Endothelial cell of umbilical vein (primary cell): ENCODE results near the gene CFAP77. TPM values are rescaled to one million over a fixed set of nuclear protein-coding genes. Genes with fewer than 3 reads are reported as not detected.

Source experiments
- BruUV-seq: library from RNA; stranded (reverse); fragments of 400-500 nt; replicated peaks from 2 replicates; lab custom pipeline; 2021; lab: Mats Ljungman, UMichigan
- CTCF ChIA-PET: fragments of 300-600, 350-600 bp; sonication (Branson Sonifier 250); formaldehyde crosslinking; loops from one replicate; lab custom pipeline; 2021; ENCODE audit warnings: antibody characterized with exemption, inconsistent platforms; lab: Charles Lee
- POLR2A ChIA-PET: fragments of 300-600, 350-600 bp; sonication (Branson Sonifier 250); formaldehyde crosslinking; loops from one replicate; lab custom pipeline; 2021; ENCODE audit warnings: antibody characterized with exemption, inconsistent platforms; lab: Charles Lee
- DNase-seq: peaks from one replicate; pipeline ENCODE4 v3.0.0-alpha.2; 2011; ENCODE audit warnings: low read depth, low spot score
- FAIRE-seq: peaks from 2 replicates; lab custom pipeline; 2011; peaks lifted over from hg19 to GRCh38; lab: Jason Lieb, UNC
- H2AFZ ChIP-seq: 2 replicates; pipeline ENCODE4 v1.6.0; 2012; ENCODE audit warnings: low read depth, low read length, control low read depth, inconsistent platforms
- H3K27ac ChIP-seq: 2 replicates; pipeline ENCODE4 v1.5.1; 2011; ENCODE audit warnings: low read depth, mild to moderate bottlenecking, control low read depth, low read length, moderate library complexity; ENCODE audit not compliant: insufficient read depth
- H3K27me3 ChIP-seq, 2 experiments: 2 replicates each; pipeline versions ENCODE4 v1.6.0 to v1.6.1; 2011; ENCODE audit warnings: low read length in 2 of 2, mixed read lengths in 1 of 2; ENCODE audit not compliant: control insufficient read depth in 2 of 2, insufficient read depth in 2 of 2
- H3K36me3 ChIP-seq, 2 experiments: 2 replicates in 1 of 2; 3 replicates in 1 of 2; pipeline ENCODE4 v1.5.1; 2011; ENCODE audit warnings: low read length in 2 of 2, mild to moderate bottlenecking in 1 of 2, moderate library complexity in 1 of 2; ENCODE audit not compliant: control insufficient read depth in 2 of 2, insufficient read depth in 2 of 2; ENCODE audit errors: extremely low read depth in 1 of 2
- H3K4me1 ChIP-seq: 3 replicates; pipeline ENCODE4 v1.5.1; 2011; ENCODE audit warnings: mild to moderate bottlenecking, low read length; ENCODE audit not compliant: control insufficient read depth, insufficient read depth; ENCODE audit errors: extremely low read depth
- H3K4me2 ChIP-seq: 2 replicates; pipeline ENCODE4 v1.6.1; 2011; ENCODE audit warnings: low read length, control low read depth, mixed read lengths; ENCODE audit not compliant: insufficient read depth
- H3K4me3 ChIP-seq, 3 experiments: fragments of 200-600 bp in 1 of 3; sonication (generic), shearing (Covaris generic) in 1 of 3; replicated peaks in 1 of 3; 2 replicates each; pipeline ENCODE4 v1.5.1; 2011 to 2016; ENCODE audit warnings: control low read depth in 3 of 3, low read length in 3 of 3, mild to moderate bottlenecking in 2 of 3, inconsistent platforms in 1 of 3, low read depth in 1 of 3, moderate library complexity in 1 of 3; ENCODE audit not compliant: insufficient read depth in 1 of 3
- H3K79me2 ChIP-seq: 2 replicates; pipeline ENCODE4 v1.6.0; 2012; ENCODE audit warnings: low read length, inconsistent platforms; ENCODE audit not compliant: control insufficient read depth, insufficient read depth
- H3K9ac ChIP-seq: replicated peaks from 2 replicates; pipeline ENCODE3; 2011; ENCODE audit warnings: low read length, control low read depth; ENCODE audit not compliant: insufficient read depth; ENCODE audit errors: extremely low read depth
- H3K9me1 ChIP-seq: replicated peaks from 3 replicates; pipeline ENCODE4 v1.6.0; 2011; ENCODE audit warnings: mild to moderate bottlenecking, low read length; ENCODE audit not compliant: control insufficient read depth, insufficient read depth; ENCODE audit errors: extremely low read depth
- H3K9me3 ChIP-seq: replicated peaks from 2 replicates; pipeline ENCODE4 v1.5.1; 2012; ENCODE audit warnings: low read length, inconsistent platforms; ENCODE audit not compliant: control insufficient read depth, insufficient read depth
- H4K20me1 ChIP-seq: replicated peaks from 2 replicates; pipeline ENCODE3; 2011; ENCODE audit warnings: mild to moderate bottlenecking, low read length; ENCODE audit not compliant: control insufficient read depth, insufficient read depth; ENCODE audit errors: extremely low read depth
- CTCF ChIP-seq, 2 donors: IDR thresholded peaks; 1 replicate in 1 of 2; 2 replicates in 1 of 2; pipeline ENCODE4 v1.5.1; 2011; ENCODE audit warnings: low read length in 2 of 2, mild to moderate bottlenecking in 2 of 2, moderate library complexity in 2 of 2, control low read depth in 1 of 2, inconsistent platforms in 1 of 2, low read depth in 1 of 2; ENCODE audit not compliant: insufficient read depth in 1 of 2; ENCODE audit errors: extremely low read depth in 1 of 2
- EZH2 ChIP-seq: IDR thresholded peaks from 2 replicates; pipeline ENCODE4 v1.6.1; 2012; ENCODE audit warnings: borderline replicate concordance, low read depth, mild to moderate bottlenecking, moderate library complexity, low read length, inconsistent platforms; ENCODE audit not compliant: severe bottlenecking
- FOS ChIP-seq: IDR thresholded peaks from 2 replicates; pipeline ENCODE4 v1.6.1; 2011; ENCODE audit warnings: mild to moderate bottlenecking, low read length, moderate library complexity, borderline replicate concordance; ENCODE audit not compliant: insufficient read depth
- GATA2 ChIP-seq: IDR thresholded peaks from 2 replicates; pipeline ENCODE4 v1.7.0; 2011; ENCODE audit warnings: low read depth, mild to moderate bottlenecking, moderate library complexity, mixed read lengths, low read length; ENCODE audit not compliant: insufficient read length, insufficient read depth
- JUN ChIP-seq: IDR thresholded peaks from 2 replicates; pipeline ENCODE4 v1.6.1; 2011; ENCODE audit warnings: borderline replicate concordance, low read depth; ENCODE audit not compliant: insufficient read length, insufficient read depth
- MYC ChIP-seq: IDR thresholded peaks from one replicate; pipeline ENCODE4 v1.6.1; 2011; ENCODE audit warnings: mild to moderate bottlenecking, low read depth, low read length
- POLR2A ChIP-seq: IDR thresholded peaks from 2 replicates; pipeline ENCODE4 v1.6.1; 2012; ENCODE audit warnings: low read depth, mild to moderate bottlenecking, control low read depth, low read length
- POLR2AphosphoS5 ChIP-seq: IDR thresholded peaks from 2 replicates; pipeline ENCODE4 v1.6.1; 2012; ENCODE audit warnings: low read depth, mild to moderate bottlenecking, control low read depth, low read length, moderate library complexity; ENCODE audit not compliant: insufficient read depth
- dilution Hi-C: fragments of 300-500 bp; cut with MboI; formaldehyde crosslinking; loops from one replicate; pipeline ENCODE4 v1.15.0; 2019; ENCODE audit warnings: low sequenced_read_pairs; ENCODE audit not compliant: extremely low pct_ligation_motif_present
- intact Hi-C: fragments of 100-400 bp; cut with micrococcal nuclease; formaldehyde crosslinking; loops from one replicate; pipeline ENCODE4 v1.10.0; 2022
- polyA plus RNA-seq, 4 experiments: library from polyadenylated mRNA; depleted of rRNA in 3 of 4; stranded (reverse) in 3 of 4; unstranded in 1 of 4; fragments of >200 nt; gene quantifications; 2 replicates each; pipeline versions ENCODE4 v1.2.1 to v1.2.3, GENCODE V29; 2011 to 2012; ENCODE audit warnings: missing spikeins in 1 of 4
- total RNA-seq: library from RNA; stranded (reverse); gene quantifications from 2 replicates; pipeline ENCODE4 v1.2.3, GENCODE V29; 2021
- TF ChIP-seq, protein P1 (sequence below): IDR thresholded peaks from 2 replicates; pipeline ENCODE4 v1.6.1; 2011; ENCODE audit not compliant: insufficient read depth, insufficient read length

The CFAP77 gene
- total and polyA plus RNA-seq, 2 donors (not counting 3 experiments of a cell fraction or from before 2014, with no cell fraction given): not detected

GRCh38 chr9:132401824-132402223 is 8.2 kb upstream of the CFAP77 start:
- FAIRE-seq: no peak

More at GRCh38 chr9:132401824-132402223, 8.2 kb upstream of the CFAP77 start:
- no TSS peak for BruUV-seq
- no peaks in the 10 kb centered on the region for H3K9me3 ChIP-seq
- peaks cover 12% of the 10 kb centered on the region for H3K4me1 ChIP-seq
- H3K4me3 ChIP-seq: no peak overlapping the region
- no peak overlapping the region for H3K4me2 ChIP-seq
- no peak overlapping the region for H2AFZ ChIP-seq
- POLR2A ChIA-PET: no interaction called here
- intact Hi-C loops (no loop called here), dilution Hi-C loops (no loop called here)
- CTCF ChIA-PET: no interaction called here
- H3K79me2 ChIP-seq: peaks cover 19% of the 10 kb centered on the region
- DNase-seq: no peak
- no peaks in the 10 kb centered on the region for H4K20me1 ChIP-seq
- no peak overlapping the region for H3K9ac ChIP-seq
- no peak overlapping the region for H3K27ac ChIP-seq
- TF ChIP-seq GATA2: no peak
- no peak for TF ChIP-seq POLR2A
- no peak for TF ChIP-seq MYC
- TF ChIP-seq FOS: no peak
- TF ChIP-seq EZH2: no peak
- TF ChIP-seq JUN: no peak
- TF ChIP-seq, protein P1, sequence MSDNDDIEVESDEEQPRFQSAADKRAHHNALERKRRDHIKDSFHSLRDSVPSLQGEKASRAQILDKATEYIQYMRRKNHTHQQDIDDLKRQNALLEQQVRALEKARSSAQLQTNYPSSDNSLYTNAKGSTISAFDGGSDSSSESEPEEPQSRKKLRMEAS: no peak
- TF ChIP-seq CTCF (IDR thresholded peaks at IDR 0.05; ENCODE audit: extremely low read depth in 1 of 2, insufficient read depth in 1 of 2, low read depth in 1 of 2, low read length in 2 of 2): no peak
- TF ChIP-seq POLR2AphosphoS5: no peak
- no peaks in the 10 kb centered on the region for H3K27me3 ChIP-seq
- H3K9me1 ChIP-seq: no peaks in the 10 kb centered on the region
- peaks cover 18 to 29% of the 10 kb centered on the region in 2 experiments for H3K36me3 ChIP-seq
